GM18858 (cell line): Measurements from ENCODE around the gene TNFRSF25.
A peak's percentile ranks its signal among the peaks of the same experiment; 100 is the strongest.
"Not testable (repeated sequence)": the region's sequence is repeated elsewhere in the genome, so short reads cannot be mapped to it uniquely, and the experiment has no call there.

Experiments used
- ATAC-seq: cut with Tn5 transposase; IDR thresholded peaks from one replicate; pipeline ENCODE4 v1.9.1; 2021; ENCODE audit not compliant: unreplicated experiment

Gene TNFRSF25

GRCh38 chr1:6437012-6437700, 28.8 kb downstream of the TNFRSF25 start:
- not testable (repeated sequence) for ATAC-seq

- ATAC-seq: not testable (repeated sequence)
Observed at GRCh38 chr1:6436277-6436676, 29.7 kb downstream of the TNFRSF25 start.

- ATAC-seq: no peak
Observed at GRCh38 chr1:6435547-6435946, 30.4 kb downstream of the TNFRSF25 start.

GRCh38 chr1:6435129-6435528, 30.8 kb downstream of the TNFRSF25 start:
- no peak for ATAC-seq

- no peak for ATAC-seq
Observed at GRCh38 chr1:6434186-6434585, 31.8 kb downstream of the TNFRSF25 start.

GRCh38 chr1:6431645-6432579, 34.1 kb downstream of the TNFRSF25 start:
- not testable (repeated sequence) for ATAC-seq

- not testable (repeated sequence) for ATAC-seq
Observed at GRCh38 chr1:6429660-6430411, 36.1 kb downstream of the TNFRSF25 start.

- ATAC-seq: not testable (repeated sequence)
Observed at GRCh38 chr1:6428453-6428852, 37.5 kb downstream of the TNFRSF25 start.

- no peak for ATAC-seq
Observed at GRCh38 chr1:6427441-6428390, 38.3 kb downstream of the TNFRSF25 start.

GRCh38 chr1:6426972-6427350, 39.0 kb downstream of the TNFRSF25 start:
- ATAC-seq: no peak

GRCh38 chr1:6426277-6426971, 39.5 kb downstream of the TNFRSF25 start:
- no peak for ATAC-seq

GRCh38 chr1:6425658-6426057, 40.3 kb downstream of the TNFRSF25 start:
- ATAC-seq: no peak

GRCh38 chr1:6424619-6425593, 41.1 kb downstream of the TNFRSF25 start, which contains the start of gene ESPN:
ESPN (plus strand) TSS chr1:6424776; CDS start chr1:6424956, 180 bp downstream.
- no peak for ATAC-seq

- ATAC-seq: no peak
Observed at GRCh38 chr1:6424000-6424565, 41.9 kb downstream of the TNFRSF25 start.

- peak; percentile 44 for ATAC-seq
Observed at GRCh38 chr1:6423321-6423999, 42.5 kb downstream of the TNFRSF25 start.

GRCh38 chr1:6421266-6421665, 44.7 kb downstream of the TNFRSF25 start:
- no peak for ATAC-seq

- no peak for ATAC-seq
Observed at GRCh38 chr1:6420454-6421042, 45.4 kb downstream of the TNFRSF25 start.
